OCI-LY3 (cell line): Measurements from ENCODE around the gene PPIL1.
"Not testable (repeated sequence)": the region's sequence is repeated elsewhere in the genome, so short reads cannot be mapped to it uniquely, and the experiment has no call there.

Experiments used
- H2AFZ ChIP-seq: fragments of 200-600, 300-600 bp; shearing (Covaris generic); 2 replicates; pipeline ENCODE4 v1.6.0; 2014; ENCODE audit warnings: antibody characterized with exemption, low read depth, low read length
- H3K27ac ChIP-seq: fragments of 200-600, 300-600 bp; sonication (generic); 2 replicates; pipeline ENCODE4 v1.5.1; 2014; ENCODE audit warnings: mild to moderate bottlenecking, low read length, moderate library complexity, mixed read lengths
- H3K27me3 ChIP-seq: fragments of 200-600, 300-600 bp; sonication (generic); 2 replicates; pipeline ENCODE4 v1.6.1; 2014; ENCODE audit warnings: low read depth, low read length, mixed read lengths
- H3K36me3 ChIP-seq: fragments of 200-600, 300-600 bp; sonication (generic); replicated peaks from 2 replicates; pipeline ENCODE3; 2014; ENCODE audit warnings: low read depth, low read length, mixed read lengths
- H3K4me1 ChIP-seq: fragments of 300-600, 200-600 bp; sonication (generic); 2 replicates; pipeline ENCODE4 v1.6.1; 2014; ENCODE audit warnings: low read length, mixed read lengths
- H3K4me2 ChIP-seq: fragments of 200-600, 300-600 bp; sonication (generic); 2 replicates; pipeline ENCODE4 v1.6.1; 2014; ENCODE audit warnings: low read length, mixed read lengths
- H3K4me3 ChIP-seq: fragments of 300-600, 200-600 bp; sonication (generic); 2 replicates; pipeline ENCODE4 v1.5.1; 2014; ENCODE audit warnings: antibody characterized with exemption, mild to moderate bottlenecking, low read length, moderate library complexity
- H3K79me2 ChIP-seq: fragments of 300-600, 200-600 bp; shearing (Covaris generic); 2 replicates; pipeline ENCODE4 v1.6.1; 2014; ENCODE audit warnings: mild to moderate bottlenecking, low read length, mixed read lengths
- H3K9ac ChIP-seq: fragments of 300-600, 200-600 bp; shearing (Covaris generic); 2 replicates; pipeline ENCODE4 v1.6.0; 2014; ENCODE audit warnings: mild to moderate bottlenecking, low read length, moderate library complexity
- H3K9me3 ChIP-seq: fragments of 200-600, 300-600 bp; shearing (Covaris generic); 2 replicates; pipeline ENCODE4 v1.6.1; 2014; ENCODE audit warnings: low read length, mixed read lengths; ENCODE audit not compliant: insufficient read depth
- H4K20me1 ChIP-seq: fragments of 200-600, 300-600 bp; sonication (generic); 2 replicates; pipeline ENCODE4 v1.6.1; 2016; ENCODE audit warnings: low read length, mixed read lengths; ENCODE audit not compliant: insufficient read depth
- EZH2phosphoT487 ChIP-seq: fragments of 200-600 bp; shearing (Covaris generic); IDR thresholded peaks from 2 replicates; pipeline ENCODE4 v1.6.1; 2018; ENCODE audit warnings: antibody characterized with exemption, mixed run types, low read depth
- TF ChIP-seq, protein P1 (sequence below): fragments of 200-600, 300-600 bp; sonication (generic); IDR thresholded peaks from 2 replicates; pipeline ENCODE4 v1.5.1; 2014; ENCODE audit warnings: antibody characterized with exemption, low read length, low read depth

Gene PPIL1

DNA sequence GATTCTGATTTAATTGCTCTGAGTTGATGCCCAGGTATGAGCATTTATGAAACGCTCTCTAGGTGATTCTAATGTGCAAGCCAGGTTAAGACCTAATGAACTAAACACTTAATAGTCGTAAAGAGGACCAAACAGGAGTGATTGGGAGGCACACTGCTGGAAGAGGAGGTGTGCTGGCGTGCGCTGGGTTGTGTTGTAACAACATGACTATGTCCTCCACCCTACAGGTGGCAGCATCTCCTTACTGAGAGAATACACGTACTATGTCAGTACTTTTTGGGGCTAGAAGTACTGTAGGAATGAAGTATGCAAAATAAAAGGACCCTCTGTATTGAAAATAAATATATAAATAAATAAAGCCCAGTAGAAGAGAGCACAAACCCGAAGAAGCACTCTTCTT, 23.0 kb upstream of the PPIL1 start:
- H3K27me3 ChIP-seq: no peaks in the 10 kb centered on the region
- TF ChIP-seq EZH2phosphoT487: no peak
- TF ChIP-seq, protein P1, sequence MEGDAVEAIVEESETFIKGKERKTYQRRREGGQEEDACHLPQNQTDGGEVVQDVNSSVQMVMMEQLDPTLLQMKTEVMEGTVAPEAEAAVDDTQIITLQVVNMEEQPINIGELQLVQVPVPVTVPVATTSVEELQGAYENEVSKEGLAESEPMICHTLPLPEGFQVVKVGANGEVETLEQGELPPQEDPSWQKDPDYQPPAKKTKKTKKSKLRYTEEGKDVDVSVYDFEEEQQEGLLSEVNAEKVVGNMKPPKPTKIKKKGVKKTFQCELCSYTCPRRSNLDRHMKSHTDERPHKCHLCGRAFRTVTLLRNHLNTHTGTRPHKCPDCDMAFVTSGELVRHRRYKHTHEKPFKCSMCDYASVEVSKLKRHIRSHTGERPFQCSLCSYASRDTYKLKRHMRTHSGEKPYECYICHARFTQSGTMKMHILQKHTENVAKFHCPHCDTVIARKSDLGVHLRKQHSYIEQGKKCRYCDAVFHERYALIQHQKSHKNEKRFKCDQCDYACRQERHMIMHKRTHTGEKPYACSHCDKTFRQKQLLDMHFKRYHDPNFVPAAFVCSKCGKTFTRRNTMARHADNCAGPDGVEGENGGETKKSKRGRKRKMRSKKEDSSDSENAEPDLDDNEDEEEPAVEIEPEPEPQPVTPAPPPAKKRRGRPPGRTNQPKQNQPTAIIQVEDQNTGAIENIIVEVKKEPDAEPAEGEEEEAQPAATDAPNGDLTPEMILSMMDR: peak; percentile 47

GRCh38 chr6:36893976-36894932, 19.7 kb upstream of the PPIL1 start:
- no peak overlapping the region for H3K9ac ChIP-seq
- H3K79me2 ChIP-seq: 0 out of 2 replicates have a peak, but pooled peaks cover 4% of the 10 kb centered on the region
- peaks cover 3% of the 10 kb centered on the region for H3K36me3 ChIP-seq
- no peak overlapping the region for H3K4me2 ChIP-seq
- no peaks in the 10 kb centered on the region for H4K20me1 ChIP-seq
- H3K9me3 ChIP-seq: no peaks in the 10 kb centered on the region
- H3K27me3 ChIP-seq: no peaks in the 10 kb centered on the region
- H3K4me1 ChIP-seq: no peaks in the 10 kb centered on the region; the same call in 1 of the 2 replicates
- H2AFZ ChIP-seq: no peak overlapping the region
- no peak overlapping the region for H3K27ac ChIP-seq
- H3K4me3 ChIP-seq: no peak overlapping the region
- TF ChIP-seq EZH2phosphoT487: no peak
- TF ChIP-seq, protein P1: no peak

More for the DNA sequence above, 23.0 kb upstream of the PPIL1 start:
- H3K36me3 ChIP-seq: peaks cover 2% of the 10 kb centered on the region
- no peak overlapping the region for H3K9ac ChIP-seq
- no peak overlapping the region for H3K4me2 ChIP-seq
- no peaks in the 10 kb centered on the region for H4K20me1 ChIP-seq
- H3K27ac ChIP-seq: no peak overlapping the region
- H3K4me1 ChIP-seq: no peaks in the 10 kb centered on the region
- no peaks in the 10 kb centered on the region for H3K9me3 ChIP-seq
- no peak overlapping the region for H3K4me3 ChIP-seq
- H3K79me2 ChIP-seq: no peaks in the 10 kb centered on the region
- no peak overlapping the region for H2AFZ ChIP-seq

GRCh38 chr6:36891153-36891552, 16.6 kb upstream of the PPIL1 start:
- H3K4me2 ChIP-seq, H3K4me3 ChIP-seq, H3K27me3 ChIP-seq, H2AFZ ChIP-seq, H3K36me3 ChIP-seq, H4K20me1 ChIP-seq, H3K9ac ChIP-seq, H3K27ac ChIP-seq, H3K9me3 ChIP-seq: not testable (repeated sequence)
- Histone ChIP-seq H3K4me1 (peaks cover 11% of the 10 kb centered on the region), H3K79me2 (peaks cover 17% of the 10 kb centered on the region)

- Histone ChIP-seq H3K79me2 (peaks cover 19% of the 10 kb centered on the region), H3K27ac (no peak overlapping the region), H3K4me3 (no peak overlapping the region), H3K9me3 (no peaks in the 10 kb centered on the region), H3K9ac (no peak overlapping the region), H3K36me3 (peaks cover 3% of the 10 kb centered on the region), H3K4me2 (no peak overlapping the region), H3K27me3 (no peaks in the 10 kb centered on the region), H2AFZ (no peak overlapping the region), H3K4me1 (peaks cover 14% of the 10 kb centered on the region), H4K20me1 (no peaks in the 10 kb centered on the region)
- TF ChIP-seq EZH2phosphoT487: no peak
- TF ChIP-seq, protein P1: no peak
These were observed 15.6 kb upstream of the PPIL1 start for GRCh38 chr6:36890112-36890663.
